ENCODE results near the gene TNFRSF8. TPM values are rescaled to one million over a fixed set of nuclear protein-coding genes. Genes with fewer than 3 reads are reported as not detected.
A peak's percentile ranks its signal among the peaks of the same experiment; 100 is the strongest.

The TNFRSF8 gene
- total and polyA plus RNA-seq, 9 of the 15 experiments (the other 6 are each of a cell fraction or from before 2014, with no cell fraction given) = 3.5 to 38.4 (median 17.1) TPM

DNA sequence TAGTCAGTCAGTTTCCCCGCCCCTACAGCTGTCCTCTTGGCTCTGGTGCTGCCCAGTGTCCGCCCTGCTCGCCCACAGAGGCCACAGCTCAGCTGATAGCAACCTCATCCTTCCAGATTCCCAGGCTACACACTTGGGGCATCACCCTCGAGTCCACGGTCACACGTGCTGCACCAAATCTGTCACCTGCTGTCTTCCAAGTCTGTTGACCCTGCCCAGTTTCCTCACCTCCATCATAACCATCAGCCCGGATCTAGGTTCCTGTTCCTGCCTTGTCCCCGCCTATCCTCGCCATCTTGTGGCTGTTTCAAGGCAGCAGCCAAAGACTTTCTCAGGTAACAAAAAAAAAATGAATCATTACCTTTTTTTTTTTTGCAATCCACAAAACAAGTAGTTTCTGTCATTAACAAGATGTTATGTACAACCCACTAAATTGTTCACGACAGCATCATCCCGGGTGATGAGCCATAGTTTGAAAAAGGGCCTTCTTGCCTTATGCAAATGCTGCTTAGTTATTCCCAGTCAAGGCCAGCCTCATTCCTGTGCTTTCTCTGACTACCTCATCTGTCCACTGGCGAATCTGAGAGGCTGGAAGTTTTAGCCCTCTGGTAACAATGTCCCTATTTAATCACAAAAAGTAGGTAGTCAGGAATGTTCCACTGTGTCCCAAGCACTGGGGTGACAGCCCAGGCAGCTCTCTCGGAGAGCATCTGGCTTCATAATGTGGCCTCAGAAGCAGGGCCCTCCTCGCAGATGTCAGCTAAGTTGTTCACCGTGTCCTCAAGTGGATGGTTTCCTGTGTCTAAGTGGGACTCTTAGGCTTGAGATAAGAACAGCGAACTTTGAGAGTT, 48.7 kb upstream of the TNFRSF8 start (continued):
- TF ChIP-seq, protein P1, sequence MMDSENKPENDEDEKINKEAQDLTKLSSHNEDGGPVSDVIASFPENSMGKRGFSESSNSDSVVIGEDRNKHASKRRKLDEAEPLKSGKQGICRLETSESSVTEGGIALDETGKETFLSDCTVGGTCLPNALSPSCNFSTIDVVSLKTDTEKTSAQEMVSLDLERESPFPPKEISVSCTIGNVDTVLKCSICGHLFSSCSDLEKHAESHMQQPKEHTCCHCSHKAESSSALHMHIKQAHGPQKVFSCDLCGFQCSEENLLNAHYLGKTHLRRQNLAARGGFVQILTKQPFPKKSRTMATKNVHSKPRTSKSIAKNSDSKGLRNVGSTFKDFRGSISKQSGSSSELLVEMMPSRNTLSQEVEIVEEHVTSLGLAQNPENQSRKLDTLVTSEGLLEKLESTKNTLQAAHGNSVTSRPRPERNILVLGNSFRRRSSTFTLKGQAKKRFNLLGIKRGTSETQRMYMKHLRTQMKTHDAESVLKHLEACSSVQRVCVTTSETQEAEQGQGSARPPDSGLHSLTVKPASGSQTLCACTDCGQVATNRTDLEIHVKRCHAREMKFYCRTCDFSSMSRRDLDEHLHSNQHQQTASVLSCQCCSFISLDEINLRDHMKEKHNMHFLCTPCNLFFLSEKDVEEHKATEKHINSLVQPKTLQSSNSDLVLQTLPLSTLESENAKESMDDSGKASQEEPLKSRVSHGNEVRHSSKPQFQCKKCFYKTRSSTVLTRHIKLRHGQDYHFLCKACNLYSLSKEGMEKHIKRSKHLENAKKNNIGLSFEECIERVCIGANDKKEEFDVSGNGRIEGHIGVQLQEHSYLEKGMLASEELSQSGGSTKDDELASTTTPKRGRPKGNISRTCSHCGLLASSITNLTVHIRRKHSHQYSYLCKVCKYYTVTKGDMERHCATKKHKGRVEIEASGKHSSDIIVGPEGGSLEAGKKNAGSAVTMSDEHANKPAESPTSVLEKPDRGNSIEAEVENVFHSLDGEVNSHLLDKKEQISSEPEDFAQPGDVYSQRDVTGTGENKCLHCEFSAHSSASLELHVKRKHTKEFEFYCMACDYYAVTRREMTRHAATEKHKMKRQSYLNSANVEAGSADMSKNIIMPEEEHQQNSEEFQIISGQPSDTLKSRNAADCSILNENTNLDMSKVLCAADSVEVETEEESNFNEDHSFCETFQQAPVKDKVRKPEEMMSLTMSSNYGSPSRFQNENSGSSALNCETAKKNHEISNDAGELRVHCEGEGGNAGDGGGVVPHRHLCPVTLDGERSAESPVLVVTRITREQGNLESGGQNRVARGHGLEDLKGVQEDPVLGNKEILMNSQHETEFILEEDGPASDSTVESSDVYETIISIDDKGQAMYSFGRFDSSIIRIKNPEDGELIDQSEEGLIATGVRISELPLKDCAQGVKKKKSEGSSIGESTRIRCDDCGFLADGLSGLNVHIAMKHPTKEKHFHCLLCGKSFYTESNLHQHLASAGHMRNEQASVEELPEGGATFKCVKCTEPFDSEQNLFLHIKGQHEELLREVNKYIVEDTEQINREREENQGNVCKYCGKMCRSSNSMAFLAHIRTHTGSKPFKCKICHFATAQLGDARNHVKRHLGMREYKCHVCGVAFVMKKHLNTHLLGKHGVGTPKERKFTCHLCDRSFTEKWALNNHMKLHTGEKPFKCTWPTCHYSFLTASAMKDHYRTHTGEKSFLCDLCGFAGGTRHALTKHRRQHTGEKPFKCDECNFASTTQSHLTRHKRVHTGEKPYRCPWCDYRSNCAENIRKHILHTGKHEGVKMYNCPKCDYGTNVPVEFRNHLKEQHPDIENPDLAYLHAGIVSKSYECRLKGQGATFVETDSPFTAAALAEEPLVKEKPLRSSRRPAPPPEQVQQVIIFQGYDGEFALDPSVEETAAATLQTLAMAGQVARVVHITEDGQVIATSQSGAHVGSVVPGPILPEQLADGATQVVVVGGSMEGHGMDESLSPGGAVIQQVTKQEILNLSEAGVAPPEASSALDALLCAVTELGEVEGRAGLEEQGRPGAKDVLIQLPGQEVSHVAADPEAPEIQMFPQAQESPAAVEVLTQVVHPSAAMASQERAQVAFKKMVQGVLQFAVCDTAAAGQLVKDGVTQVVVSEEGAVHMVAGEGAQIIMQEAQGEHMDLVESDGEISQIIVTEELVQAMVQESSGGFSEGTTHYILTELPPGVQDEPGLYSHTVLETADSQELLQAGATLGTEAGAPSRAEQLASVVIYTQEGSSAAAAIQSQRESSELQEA (IDR thresholded peaks at IDR 0.05; ENCODE audit: low read depth) = no peak
- TF ChIP-seq DMBX1 (CRISPR knock-in tag; IDR thresholded peaks at IDR 0.05; ENCODE audit: borderline replicate concordance) (no peak), RFX7 (CRISPR knock-in tag; IDR thresholded peaks at IDR 0.05) (no peak), JUN (IDR thresholded peaks at IDR 0.05; ENCODE audit: borderline replicate concordance, low read depth, low read length) (no peak), JUN (CRISPR knock-in tag; IDR thresholded peaks at IDR 0.05; ENCODE audit: borderline replicate concordance) (no peak), L3MBTL2 (IDR thresholded peaks at IDR 0.05) (peak; percentile 95)
- TF ChIP-seq, protein P2, sequence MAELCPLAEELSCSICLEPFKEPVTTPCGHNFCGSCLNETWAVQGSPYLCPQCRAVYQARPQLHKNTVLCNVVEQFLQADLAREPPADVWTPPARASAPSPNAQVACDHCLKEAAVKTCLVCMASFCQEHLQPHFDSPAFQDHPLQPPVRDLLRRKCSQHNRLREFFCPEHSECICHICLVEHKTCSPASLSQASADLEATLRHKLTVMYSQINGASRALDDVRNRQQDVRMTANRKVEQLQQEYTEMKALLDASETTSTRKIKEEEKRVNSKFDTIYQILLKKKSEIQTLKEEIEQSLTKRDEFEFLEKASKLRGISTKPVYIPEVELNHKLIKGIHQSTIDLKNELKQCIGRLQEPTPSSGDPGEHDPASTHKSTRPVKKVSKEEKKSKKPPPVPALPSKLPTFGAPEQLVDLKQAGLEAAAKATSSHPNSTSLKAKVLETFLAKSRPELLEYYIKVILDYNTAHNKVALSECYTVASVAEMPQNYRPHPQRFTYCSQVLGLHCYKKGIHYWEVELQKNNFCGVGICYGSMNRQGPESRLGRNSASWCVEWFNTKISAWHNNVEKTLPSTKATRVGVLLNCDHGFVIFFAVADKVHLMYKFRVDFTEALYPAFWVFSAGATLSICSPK (IDR thresholded peaks at IDR 0.05; ENCODE audit: borderline replicate concordance) = no peak
- TF ChIP-seq, protein P3, sequence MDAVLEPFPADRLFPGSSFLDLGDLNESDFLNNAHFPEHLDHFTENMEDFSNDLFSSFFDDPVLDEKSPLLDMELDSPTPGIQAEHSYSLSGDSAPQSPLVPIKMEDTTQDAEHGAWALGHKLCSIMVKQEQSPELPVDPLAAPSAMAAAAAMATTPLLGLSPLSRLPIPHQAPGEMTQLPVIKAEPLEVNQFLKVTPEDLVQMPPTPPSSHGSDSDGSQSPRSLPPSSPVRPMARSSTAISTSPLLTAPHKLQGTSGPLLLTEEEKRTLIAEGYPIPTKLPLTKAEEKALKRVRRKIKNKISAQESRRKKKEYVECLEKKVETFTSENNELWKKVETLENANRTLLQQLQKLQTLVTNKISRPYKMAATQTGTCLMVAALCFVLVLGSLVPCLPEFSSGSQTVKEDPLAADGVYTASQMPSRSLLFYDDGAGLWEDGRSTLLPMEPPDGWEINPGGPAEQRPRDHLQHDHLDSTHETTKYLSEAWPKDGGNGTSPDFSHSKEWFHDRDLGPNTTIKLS (IDR thresholded peaks at IDR 0.05; ENCODE audit: borderline replicate concordance, low read depth) = no peak; the same call in 1 of the 2 replicates
- TF ChIP-seq, protein P4, sequence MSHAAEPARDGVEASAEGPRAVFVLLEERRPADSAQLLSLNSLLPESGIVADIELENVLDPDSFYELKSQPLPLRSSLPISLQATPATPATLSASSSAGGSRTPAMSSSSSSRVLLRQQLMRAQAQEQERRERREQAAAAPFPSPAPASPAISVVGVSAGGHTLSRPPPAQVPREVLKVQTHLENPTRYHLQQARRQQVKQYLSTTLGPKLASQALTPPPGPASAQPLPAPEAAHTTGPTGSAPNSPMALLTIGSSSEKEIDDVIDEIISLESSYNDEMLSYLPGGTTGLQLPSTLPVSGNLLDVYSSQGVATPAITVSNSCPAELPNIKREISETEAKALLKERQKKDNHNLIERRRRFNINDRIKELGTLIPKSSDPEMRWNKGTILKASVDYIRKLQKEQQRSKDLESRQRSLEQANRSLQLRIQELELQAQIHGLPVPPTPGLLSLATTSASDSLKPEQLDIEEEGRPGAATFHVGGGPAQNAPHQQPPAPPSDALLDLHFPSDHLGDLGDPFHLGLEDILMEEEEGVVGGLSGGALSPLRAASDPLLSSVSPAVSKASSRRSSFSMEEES (CRISPR knock-in tag; IDR thresholded peaks at IDR 0.05) = no peak
- TF ChIP-seq, protein P5, sequence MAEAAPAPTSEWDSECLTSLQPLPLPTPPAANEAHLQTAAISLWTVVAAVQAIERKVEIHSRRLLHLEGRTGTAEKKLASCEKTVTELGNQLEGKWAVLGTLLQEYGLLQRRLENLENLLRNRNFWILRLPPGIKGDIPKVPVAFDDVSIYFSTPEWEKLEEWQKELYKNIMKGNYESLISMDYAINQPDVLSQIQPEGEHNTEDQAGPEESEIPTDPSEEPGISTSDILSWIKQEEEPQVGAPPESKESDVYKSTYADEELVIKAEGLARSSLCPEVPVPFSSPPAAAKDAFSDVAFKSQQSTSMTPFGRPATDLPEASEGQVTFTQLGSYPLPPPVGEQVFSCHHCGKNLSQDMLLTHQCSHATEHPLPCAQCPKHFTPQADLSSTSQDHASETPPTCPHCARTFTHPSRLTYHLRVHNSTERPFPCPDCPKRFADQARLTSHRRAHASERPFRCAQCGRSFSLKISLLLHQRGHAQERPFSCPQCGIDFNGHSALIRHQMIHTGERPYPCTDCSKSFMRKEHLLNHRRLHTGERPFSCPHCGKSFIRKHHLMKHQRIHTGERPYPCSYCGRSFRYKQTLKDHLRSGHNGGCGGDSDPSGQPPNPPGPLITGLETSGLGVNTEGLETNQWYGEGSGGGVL (CRISPR knock-in tag; IDR thresholded peaks at IDR 0.05) = no peak
